GM19324 (cell line): ENCODE data around the gene MET.

ENCODE experiments used
- ATAC-seq: cut with Tn5 transposase; IDR thresholded peaks from one replicate; pipeline ENCODE4 v1.9.1; 2021; ENCODE audit warnings: mild to moderate bottlenecking, moderate library complexity; ENCODE audit not compliant: unreplicated experiment, low FRiP score

MET gene

GRCh38 chr7:116696707-116697106 lies 24.7 kb downstream of the MET start:
- no peak for ATAC-seq

GRCh38 chr7:116697152-116697551 lies 25.2 kb downstream of the MET start:
- ATAC-seq: no peak

- no peak for ATAC-seq
Measured at GRCh38 chr7:116697761-116698160, 25.8 kb downstream of the MET start.

GRCh38 chr7:116698396-116698795 lies 26.4 kb downstream of the MET start:
- ATAC-seq: no peak

GRCh38 chr7:116698930-116699721 lies 27.1 kb downstream of the MET start:
- ATAC-seq: no peak

- ATAC-seq: no peak
Measured at GRCh38 chr7:116699722-116700120, 27.7 kb downstream of the MET start.

- ATAC-seq: no peak
Measured at GRCh38 chr7:116702046-116702785, 30.2 kb downstream of the MET start.

- no peak for ATAC-seq
Measured at GRCh38 chr7:116704650-116705228, 32.7 kb downstream of the MET start.

GRCh38 chr7:116705419-116705818 lies 33.4 kb downstream of the MET start:
- ATAC-seq: no peak

- ATAC-seq: no peak
Measured at GRCh38 chr7:116706668-116707126, 34.7 kb downstream of the MET start.

GRCh38 chr7:116707289-116707688 lies 35.3 kb downstream of the MET start:
- no peak for ATAC-seq

- no peak for ATAC-seq
Measured at GRCh38 chr7:116708248-116708647, 36.3 kb downstream of the MET start.

- no peak for ATAC-seq
Measured at GRCh38 chr7:116708861-116709260, 36.9 kb downstream of the MET start.

- ATAC-seq: no peak
Measured at GRCh38 chr7:116709336-116709735, 37.3 kb downstream of the MET start.

GRCh38 chr7:116710764-116711452 lies 38.9 kb downstream of the MET start:
- ATAC-seq: no peak

GRCh38 chr7:116711790-116712189 lies 39.8 kb downstream of the MET start:
- no peak for ATAC-seq

- ATAC-seq: no peak
Measured at GRCh38 chr7:116713500-116713899, 41.5 kb downstream of the MET start.

- ATAC-seq: no peak
Measured at GRCh38 chr7:116713918-116714317, 41.9 kb downstream of the MET start.

- no peak for ATAC-seq
Measured at GRCh38 chr7:116715077-116715476, 43.1 kb downstream of the MET start.

GRCh38 chr7:116717137-116717536 lies 45.1 kb downstream of the MET start:
- ATAC-seq: no peak
